Measurements from ENCODE around the gene RAPGEF5.

The RAPGEF5 gene

DNA sequence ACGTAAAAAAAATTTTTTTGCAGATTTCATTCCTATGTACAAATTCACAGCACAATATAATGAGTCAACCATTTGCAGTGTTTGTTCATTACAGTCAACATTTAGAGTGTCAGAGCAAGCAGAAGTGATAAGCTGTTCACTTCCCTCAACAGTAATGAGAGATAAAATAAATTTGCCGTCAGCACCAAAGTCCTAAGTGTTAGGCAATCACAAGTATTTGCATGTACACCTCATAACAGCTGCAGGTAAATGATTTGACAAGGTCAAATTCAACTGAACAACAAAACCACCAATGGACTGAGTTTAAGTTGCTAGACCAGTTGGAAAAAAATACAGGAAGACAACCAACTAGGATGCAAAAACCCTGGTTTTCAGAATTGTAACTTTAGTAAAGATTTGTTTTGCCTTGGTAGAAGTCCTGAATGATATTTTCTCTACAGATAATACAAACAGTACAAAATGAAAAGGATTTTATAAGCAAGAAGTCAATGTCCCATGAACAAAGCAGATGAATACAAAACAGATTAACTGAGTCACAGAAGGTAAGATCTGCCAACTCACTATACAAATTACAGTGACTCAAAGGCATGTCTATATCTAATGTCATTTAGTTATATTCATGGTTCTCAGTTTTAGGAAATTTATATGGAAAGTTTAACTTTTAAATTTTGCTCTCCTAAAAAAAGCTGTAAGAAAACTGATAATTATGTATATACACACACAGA is 10.4 kb downstream of the RAPGEF5 start:
- Histone ChIP-seq H3K9me3 (ENCODE audit: control insufficient read depth, low read length) (no peaks in the 10 kb centered on the region), H3K9ac (no peak overlapping the region), H3K79me2 (peaks cover 6% of the 10 kb centered on the region), H3K4me2 (ENCODE audit: low read length) (peak overlapping the region; percentile 48), H3K4me1 (peaks cover 8% of the 10 kb centered on the region), H3K27ac (no peak overlapping the region), H3K27me3 (ENCODE audit: control insufficient read depth, insufficient read depth, low read length) (no peaks in the 10 kb centered on the region), H3K4me3 (ENCODE audit: low read depth, low read length) (no peak overlapping the region), H2AFZ (no peak overlapping the region), H3K36me3 (ENCODE audit: control insufficient read depth, insufficient read depth, low read length) (no peaks in the 10 kb centered on the region)
- TF ChIP-seq, protein P1, sequence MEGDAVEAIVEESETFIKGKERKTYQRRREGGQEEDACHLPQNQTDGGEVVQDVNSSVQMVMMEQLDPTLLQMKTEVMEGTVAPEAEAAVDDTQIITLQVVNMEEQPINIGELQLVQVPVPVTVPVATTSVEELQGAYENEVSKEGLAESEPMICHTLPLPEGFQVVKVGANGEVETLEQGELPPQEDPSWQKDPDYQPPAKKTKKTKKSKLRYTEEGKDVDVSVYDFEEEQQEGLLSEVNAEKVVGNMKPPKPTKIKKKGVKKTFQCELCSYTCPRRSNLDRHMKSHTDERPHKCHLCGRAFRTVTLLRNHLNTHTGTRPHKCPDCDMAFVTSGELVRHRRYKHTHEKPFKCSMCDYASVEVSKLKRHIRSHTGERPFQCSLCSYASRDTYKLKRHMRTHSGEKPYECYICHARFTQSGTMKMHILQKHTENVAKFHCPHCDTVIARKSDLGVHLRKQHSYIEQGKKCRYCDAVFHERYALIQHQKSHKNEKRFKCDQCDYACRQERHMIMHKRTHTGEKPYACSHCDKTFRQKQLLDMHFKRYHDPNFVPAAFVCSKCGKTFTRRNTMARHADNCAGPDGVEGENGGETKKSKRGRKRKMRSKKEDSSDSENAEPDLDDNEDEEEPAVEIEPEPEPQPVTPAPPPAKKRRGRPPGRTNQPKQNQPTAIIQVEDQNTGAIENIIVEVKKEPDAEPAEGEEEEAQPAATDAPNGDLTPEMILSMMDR (IDR thresholded peaks at IDR 0.05) = no peak

DNA sequence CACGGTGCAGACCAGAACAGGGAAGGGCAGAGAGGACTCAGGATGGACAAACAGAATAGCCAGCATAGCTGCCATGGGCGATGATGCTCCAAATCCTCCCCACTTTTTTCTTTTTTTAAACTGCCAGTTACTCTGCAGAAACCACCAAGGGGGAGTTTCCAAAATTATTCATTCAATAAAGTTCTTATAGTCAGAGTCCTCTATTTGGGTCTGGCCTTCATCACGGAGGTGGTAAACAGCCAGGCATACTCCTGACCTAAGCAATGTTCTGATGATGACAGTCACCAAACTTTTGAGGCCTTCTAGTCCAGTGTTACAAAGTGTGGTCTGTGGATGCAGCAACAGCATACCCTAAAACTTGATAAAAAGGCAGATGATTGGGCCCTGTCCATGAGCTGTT is 12.3 kb downstream of the RAPGEF5 start:
- Histone ChIP-seq H3K79me2 (peaks cover 6% of the 10 kb centered on the region), H3K4me2 (ENCODE audit: low read length) (no peak overlapping the region), H3K36me3 (ENCODE audit: control insufficient read depth, insufficient read depth, low read length) (no peaks in the 10 kb centered on the region), H3K27ac (no peak overlapping the region), H3K27me3 (ENCODE audit: control insufficient read depth, insufficient read depth, low read length) (no peaks in the 10 kb centered on the region), H3K4me3 (ENCODE audit: low read depth, low read length) (no peak overlapping the region), H3K9ac (no peak overlapping the region), H3K4me1 (peaks cover 4% of the 10 kb centered on the region), H2AFZ (no peak overlapping the region), H3K9me3 (ENCODE audit: control insufficient read depth, low read length) (no peaks in the 10 kb centered on the region)
- TF ChIP-seq, protein P1 (IDR thresholded peaks at IDR 0.05) = no peak

DNA sequence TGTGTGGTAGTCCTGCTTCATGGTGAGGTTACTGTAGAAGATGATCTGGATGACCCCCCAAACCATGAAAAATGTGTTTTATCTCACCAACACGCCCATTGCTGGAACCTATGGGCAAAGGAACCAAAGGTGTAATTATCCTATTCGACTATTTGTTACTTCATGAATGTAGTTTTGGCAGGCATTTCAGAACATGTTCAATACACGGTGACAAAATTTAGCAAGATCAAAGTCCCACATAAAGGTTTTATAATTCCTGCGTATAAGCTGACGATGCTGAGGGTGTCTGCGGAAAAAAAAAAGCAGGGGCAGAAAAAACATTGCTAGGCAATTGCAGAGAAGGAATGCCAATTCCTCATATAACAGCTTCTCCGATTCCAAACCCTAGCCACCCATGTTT is 13.3 kb downstream of the RAPGEF5 start:
- TF ChIP-seq, protein P1 (IDR thresholded peaks at IDR 0.05) = no peak
- H3K9ac ChIP-seq = no peak overlapping the region
- no peak overlapping the region for H2AFZ ChIP-seq
- no peak overlapping the region for H3K4me2 ChIP-seq (ENCODE audit: low read length)
- no peaks in the 10 kb centered on the region for H3K36me3 ChIP-seq (ENCODE audit: control insufficient read depth, insufficient read depth, low read length)
- H3K27ac ChIP-seq = no peak overlapping the region
- no peak overlapping the region for H3K4me3 ChIP-seq (ENCODE audit: low read depth, low read length)
- H3K4me1 ChIP-seq = peaks cover 4% of the 10 kb centered on the region
- H3K9me3 ChIP-seq (ENCODE audit: control insufficient read depth, low read length) = no peaks in the 10 kb centered on the region
- no peaks in the 10 kb centered on the region for H3K27me3 ChIP-seq (ENCODE audit: control insufficient read depth, insufficient read depth, low read length)
- peaks cover 6% of the 10 kb centered on the region for H3K79me2 ChIP-seq

DNA sequence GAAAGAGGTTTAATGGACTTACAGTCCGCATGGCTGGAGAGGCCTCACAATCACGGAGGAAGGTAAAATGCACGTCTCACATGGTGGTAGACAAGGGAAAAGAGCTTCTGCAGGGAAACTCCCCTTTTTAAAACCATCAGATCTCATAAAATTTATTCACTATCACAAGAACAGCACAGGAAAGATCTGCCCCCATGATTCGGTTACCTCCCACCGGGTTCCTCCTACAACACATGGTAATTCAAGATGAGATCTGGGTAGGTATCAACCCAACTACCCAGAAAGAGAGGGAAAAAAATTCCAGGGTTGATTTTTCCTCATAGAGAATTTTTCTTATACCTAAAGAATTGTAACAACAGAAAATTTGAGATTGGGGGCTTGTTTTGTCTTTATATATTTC is 13.9 kb downstream of the RAPGEF5 start:
- H3K27ac ChIP-seq = no peak overlapping the region
- H3K4me2 ChIP-seq (ENCODE audit: low read length) = no peak overlapping the region
- H3K9me3 ChIP-seq (ENCODE audit: control insufficient read depth, low read length) = no peaks in the 10 kb centered on the region
- H2AFZ ChIP-seq = no peak overlapping the region
- H3K4me3 ChIP-seq (ENCODE audit: low read depth, low read length) = no peak overlapping the region
- H3K9ac ChIP-seq = no peak overlapping the region
- peaks cover 6% of the 10 kb centered on the region for H3K79me2 ChIP-seq
- TF ChIP-seq, protein P1 (IDR thresholded peaks at IDR 0.05) = no peak
- no peaks in the 10 kb centered on the region for H3K36me3 ChIP-seq (ENCODE audit: control insufficient read depth, insufficient read depth, low read length)
- no peaks in the 10 kb centered on the region for H3K27me3 ChIP-seq (ENCODE audit: control insufficient read depth, insufficient read depth, low read length)
- H3K4me1 ChIP-seq = peaks cover 4% of the 10 kb centered on the region

All from parathyroid adenoma (tissue), 2 donors.